Measurements from ENCODE around the gene MBP. TPM values are rescaled to one million over a fixed set of nuclear protein-coding genes. Genes with fewer than 3 reads are reported as not detected.
"Not testable (repeated sequence)": the region's sequence is repeated elsewhere in the genome, so short reads cannot be mapped to it uniquely, and the experiment has no call there.

The MBP gene
- polyA plus RNA-seq, 3 donors = 6.6 to 14.6 (median 8.5) TPM

DNA sequence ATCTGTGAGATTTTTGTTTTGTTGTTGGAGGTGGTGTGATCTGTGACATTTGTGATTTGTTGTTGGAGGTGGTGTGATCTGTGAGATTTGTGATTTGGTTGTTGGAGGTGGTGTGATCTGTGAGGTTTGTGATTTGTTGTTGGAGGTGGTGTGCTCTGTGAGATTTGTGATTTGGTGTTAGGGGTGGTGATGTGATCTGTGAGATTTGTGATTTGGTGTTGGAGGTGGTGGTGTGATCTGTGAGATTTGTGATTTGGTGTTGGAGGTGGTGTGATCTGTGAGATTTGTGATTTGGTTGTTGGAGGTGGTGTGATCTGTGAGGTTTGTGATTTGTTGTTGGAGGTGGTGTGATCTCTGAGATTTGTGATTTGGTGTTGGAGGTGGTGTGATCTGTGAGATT, 165.3 kb downstream of the MBP start:
- not testable (repeated sequence) for H3K27ac ChIP-seq (ENCODE audit: low read depth, low read length)

DNA sequence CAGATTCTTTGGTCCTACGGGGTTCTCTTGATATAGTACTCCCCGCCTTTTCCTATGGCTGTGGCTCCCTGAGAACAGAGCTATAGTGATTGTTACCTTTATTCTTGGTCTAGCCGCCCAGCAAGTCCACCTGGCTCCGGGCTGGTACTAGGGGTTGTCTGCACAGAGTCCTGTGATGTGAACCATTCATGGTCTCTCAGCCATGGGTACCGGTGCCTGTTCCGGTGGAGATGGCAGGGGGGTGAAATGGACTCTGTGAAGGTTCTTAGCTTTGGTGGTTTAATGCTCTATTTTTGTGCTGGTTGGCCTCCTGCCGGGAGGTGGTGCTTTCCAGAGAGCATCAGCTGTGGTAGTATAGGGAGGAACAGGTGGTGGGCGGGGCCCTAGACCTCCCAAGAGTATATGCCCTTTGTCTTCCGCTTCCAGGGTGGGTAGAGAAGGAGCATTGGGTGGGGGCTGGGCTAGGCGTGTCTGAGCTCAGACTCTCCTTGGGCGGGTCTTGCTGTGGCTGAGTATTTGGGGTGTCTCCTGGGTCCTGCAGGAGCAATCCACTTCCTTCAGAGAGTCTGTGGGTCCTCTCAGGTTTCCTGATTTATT, 166.9 kb downstream of the MBP start:
- 92 to 97% (median 95%) methylated on average over 11 of the region's 11 CpGs for WGBS, 3 donors

DNA sequence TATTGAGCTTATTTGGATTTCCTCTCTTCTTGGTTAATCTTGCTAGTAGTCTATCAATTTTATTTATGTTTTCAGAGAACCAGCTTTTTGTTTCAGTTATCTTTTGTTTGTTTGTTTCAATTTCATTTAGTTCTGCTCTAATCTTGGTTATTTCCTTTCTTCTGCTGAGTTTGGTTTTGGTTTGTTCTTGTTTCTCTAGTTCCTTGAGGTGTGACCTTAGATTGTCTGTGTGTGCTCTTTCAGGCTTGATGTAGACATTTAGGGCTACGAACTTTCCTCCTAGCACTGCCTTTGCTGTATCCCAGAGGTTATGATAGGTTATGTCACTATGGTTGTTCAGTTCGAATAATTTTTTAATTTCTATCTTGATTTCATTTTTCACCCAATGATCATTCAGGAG, 168.6 kb downstream of the MBP start:
- H3K27ac ChIP-seq (ENCODE audit: low read depth, low read length) = no peak overlapping the region
- WGBS, 3 donors = 86 to 94% (median 93%) methylated on average over 2 of the region's 2 CpGs

More for the DNA sequence above, 166.9 kb downstream of the MBP start:
- not testable (repeated sequence) for H3K27ac ChIP-seq (ENCODE audit: low read depth, low read length)

DNA sequence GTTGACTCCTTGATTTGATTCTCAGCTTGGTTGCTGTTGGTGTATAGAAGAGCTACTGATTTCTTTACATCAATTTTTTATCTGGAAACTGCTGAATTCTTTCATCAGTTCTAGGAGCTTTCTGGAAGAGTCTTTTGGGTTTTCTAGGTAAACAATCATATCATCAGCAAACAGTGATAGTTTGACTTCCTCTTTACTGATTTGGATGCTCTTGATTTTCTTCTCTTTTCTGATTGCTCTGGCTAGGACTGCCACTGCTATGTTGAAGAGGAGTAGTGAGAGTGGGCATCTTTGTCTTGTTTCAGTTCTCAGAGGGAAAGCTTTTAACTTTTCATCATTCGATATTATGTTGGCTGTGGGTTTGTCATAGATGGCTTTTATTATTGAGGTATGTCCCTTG, 169.7 kb downstream of the MBP start:
- 93 to 98% (median 98%) methylated on average over 1 of the region's 1 CpG for WGBS, 3 donors
- H3K27ac ChIP-seq (ENCODE audit: low read depth, low read length) = no peak overlapping the region

DNA sequence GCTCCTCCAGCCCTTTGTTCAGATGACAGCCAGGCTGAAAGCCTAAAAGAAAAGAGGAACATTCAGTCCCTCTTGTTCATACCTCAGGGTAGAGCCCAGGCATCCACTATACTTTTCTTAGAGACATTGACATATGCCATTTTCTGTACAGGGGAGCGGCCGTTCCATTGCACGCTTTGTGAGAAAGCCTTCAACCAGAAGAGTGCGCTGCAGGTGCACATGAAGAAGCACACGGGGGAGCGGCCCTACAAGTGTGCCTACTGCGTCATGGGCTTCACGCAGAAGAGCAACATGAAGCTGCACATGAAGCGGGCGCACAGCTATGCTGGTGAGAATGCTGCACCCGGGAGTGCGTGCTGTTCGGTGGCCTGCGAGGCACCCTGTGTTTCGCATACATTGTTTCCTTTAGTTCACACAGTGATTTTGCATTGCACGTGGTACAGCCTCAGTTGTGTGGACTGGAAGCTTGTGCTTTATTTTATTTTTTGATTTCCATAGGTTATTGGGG, 172.0 kb downstream of the MBP start:
- 94 to 96% (median 96%) methylated on average over 16 of the region's 16 CpGs for WGBS, 3 donors

DNA sequence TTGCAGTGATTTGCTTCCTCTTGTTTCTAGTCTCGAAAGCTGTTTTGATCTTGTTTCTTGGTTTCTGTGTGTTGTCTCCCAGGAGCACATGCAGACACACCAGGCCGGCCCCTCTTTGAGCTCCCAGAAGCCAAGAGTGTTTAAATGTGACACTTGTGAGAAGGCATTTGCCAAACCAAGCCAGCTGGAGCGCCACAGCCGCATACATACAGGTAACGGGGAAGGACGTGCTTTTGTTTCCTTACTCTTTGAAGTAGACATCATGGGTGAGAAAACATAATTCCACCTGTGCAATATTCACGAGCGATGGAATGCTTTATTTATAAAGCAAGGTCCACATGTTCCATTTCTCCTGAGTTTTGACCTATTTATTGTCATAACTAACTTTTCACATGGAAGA, 173.0 kb downstream of the MBP start:
- no peak overlapping the region for H3K27ac ChIP-seq (ENCODE audit: low read depth, low read length)
- 87 to 93% (median 88%) methylated on average over 8 of the region's 8 CpGs for WGBS, 3 donors

More for the DNA sequence above, 172.0 kb downstream of the MBP start:
- H3K27ac ChIP-seq (ENCODE audit: low read depth, low read length) = no peak overlapping the region

DNA sequence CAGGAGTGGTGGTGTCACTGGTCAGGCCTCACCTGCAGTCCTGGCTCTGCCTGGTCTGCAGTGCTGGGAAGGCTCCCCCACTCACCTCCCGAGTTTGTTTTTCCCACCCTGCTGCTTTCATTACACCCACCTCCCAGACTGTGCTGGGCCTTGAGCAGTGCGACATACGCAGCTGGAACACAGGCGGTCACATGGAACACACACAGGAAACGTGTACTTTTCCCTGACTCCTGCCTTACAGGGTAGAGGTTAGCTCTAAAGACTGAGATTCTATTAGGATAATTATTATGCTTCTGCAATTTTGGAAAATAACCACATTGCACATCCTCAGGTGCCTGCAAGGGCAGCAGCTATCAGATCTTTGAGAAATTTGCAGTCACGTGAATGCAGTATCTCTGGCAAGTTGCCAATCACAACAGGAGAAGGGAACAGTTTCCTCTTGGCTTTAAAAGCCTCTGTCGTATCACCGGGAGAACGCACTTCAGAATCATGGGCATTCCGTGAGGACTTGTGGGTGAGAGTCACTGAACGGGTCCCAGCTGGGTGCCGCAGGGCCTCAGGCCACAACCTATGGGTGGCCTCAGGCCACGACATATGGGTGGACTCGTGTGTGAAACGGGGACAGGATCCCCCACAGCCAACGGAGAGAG, 173.8 kb downstream of the MBP start:
- no peak overlapping the region for H3K27ac ChIP-seq (ENCODE audit: low read depth, low read length)
- WGBS, 3 donors = 50 to 72% (median 55%) methylated on average over 16 of the region's 16 CpGs

DNA sequence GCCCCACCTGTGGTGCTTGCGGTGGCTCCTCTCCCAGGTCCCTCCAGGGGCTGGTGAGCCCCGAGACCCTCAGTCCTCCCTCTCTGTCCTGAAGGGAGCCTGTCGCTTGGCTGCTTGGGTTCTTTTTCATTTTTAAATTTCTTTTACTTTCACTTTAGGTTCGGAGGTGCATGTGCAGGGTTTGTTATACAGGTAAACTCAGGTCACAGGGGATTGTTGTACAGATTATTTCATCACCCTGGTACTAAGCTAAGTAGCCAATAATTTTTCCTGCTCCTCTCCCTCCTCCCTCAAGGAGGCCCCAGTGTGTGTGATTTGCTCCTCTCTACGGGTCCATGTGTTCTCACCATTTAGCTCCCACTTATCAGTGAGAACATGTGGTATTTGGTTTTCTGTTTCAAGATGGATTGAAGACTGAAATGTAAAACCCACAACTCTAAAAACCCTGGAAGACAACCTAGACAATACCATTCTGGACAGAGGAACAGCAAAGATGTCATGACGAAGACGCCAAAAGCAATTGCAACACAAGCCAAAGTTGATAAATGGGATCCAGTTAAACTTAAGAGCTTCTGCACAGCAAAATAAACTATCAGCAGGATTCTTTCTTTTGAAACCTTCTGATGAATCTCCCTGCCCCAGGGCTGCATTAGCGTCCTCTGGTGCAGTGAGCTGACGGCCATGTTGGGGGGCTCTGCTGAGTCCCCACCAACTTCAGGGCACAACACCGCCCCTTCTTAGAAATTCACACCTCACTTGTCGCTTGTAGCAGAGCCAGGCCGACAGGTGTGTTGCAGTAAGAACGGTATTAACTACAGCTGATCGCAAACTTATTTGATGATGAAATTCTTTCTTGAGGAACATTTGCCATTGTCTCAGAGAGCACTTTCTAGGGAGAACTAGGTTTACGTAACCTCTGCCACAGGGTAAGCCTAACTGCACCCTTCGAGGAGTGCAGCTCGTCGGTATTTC, 174.9 kb downstream of the MBP start:
- H3K27ac ChIP-seq (ENCODE audit: low read depth, low read length) = no peak overlapping the region
- WGBS, 3 donors = 79 to 92% (median 84%) methylated on average over 18 of the region's 18 CpGs

DNA sequence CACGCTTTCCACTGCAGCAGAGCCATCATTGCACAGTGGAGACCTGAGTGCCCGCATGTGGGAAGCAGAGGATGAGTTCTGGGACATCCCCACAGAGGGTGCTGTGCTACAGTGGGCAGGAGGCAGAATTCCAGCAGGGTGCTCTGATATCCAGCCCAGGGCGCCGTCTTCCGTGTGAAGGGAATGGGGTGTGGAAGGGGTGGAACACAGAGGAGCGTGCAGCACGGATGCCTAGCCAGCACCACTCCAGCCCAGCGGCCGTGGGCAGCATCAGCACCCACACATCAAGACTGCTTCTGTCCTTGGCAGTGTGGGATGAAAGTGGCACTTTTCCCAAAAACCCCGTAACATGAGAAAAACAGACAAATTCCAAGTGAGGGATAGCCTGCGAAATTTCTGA, 175.9 kb downstream of the MBP start:
- no peak overlapping the region for H3K27ac ChIP-seq (ENCODE audit: low read depth, low read length)
- 96 to 98% (median 96%) methylated on average over 11 of the region's 11 CpGs for WGBS, 3 donors

DNA sequence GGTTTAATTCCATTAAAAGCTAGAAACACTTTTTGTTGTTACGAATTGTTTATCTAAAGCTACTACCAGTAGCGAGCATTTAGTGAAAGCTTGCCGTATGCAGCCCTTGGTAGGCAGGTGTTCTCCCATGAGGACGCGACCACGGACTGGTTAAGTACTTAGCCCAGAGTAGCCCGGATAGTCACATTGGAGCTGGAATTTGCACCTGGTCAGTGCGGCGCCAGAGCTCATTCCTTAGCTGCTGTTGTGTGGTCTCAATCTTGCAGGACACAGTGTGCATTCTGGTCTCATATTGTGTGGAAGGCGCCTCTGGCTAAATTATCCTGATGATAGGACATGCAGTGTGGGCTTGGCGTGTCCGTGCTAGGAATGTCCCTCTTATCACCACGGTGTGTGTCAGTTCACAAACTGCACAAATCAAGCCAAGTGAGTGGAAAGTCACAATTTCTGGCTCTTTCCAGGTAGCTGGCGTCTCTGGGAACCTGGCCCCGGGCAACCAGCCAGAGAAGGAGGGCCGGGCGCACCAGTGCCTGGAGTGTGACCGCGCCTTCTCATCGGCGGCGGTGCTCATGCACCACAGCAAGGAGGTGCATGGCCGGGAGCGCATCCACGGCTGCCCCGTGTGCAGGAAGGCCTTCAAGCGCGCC, 176.9 kb downstream of the MBP start:
- 79 to 86% (median 84%) methylated on average over 28 of the region's 28 CpGs for WGBS, 3 donors
- no peak overlapping the region for H3K27ac ChIP-seq (ENCODE audit: low read depth, low read length)

DNA sequence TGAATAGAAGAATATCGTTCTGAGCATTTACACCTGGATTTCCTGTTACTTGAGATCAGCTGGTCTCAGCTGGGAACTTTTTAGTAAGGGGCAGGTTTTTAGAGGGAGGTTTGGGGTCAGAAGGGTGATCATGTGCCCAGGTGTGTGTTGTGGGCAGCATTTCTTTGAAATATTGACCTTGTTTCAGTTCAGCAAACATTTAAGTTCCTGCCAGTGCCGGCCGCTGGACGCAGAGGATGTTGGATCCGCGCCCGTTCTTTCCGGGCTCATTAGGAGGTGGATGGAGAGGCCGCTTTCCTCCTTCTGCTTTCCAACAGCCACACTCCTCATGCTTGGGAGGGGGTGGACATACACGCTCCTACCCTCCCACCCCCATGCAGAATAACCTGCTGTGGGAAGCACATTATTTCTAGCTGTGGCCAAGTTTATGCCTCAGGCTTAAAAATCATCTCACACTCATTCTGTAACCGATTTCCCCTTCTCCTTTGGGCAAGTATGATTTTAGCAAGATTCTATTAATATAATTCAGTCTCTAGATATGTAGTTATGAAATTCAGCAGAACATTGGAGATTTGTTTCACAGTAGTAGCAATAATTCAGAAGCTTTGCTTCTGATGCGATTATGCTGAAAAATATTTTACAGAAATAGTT, 178.9 kb downstream of the MBP start:
- H3K27ac ChIP-seq (ENCODE audit: low read depth, low read length) = no peak overlapping the region

DNA sequence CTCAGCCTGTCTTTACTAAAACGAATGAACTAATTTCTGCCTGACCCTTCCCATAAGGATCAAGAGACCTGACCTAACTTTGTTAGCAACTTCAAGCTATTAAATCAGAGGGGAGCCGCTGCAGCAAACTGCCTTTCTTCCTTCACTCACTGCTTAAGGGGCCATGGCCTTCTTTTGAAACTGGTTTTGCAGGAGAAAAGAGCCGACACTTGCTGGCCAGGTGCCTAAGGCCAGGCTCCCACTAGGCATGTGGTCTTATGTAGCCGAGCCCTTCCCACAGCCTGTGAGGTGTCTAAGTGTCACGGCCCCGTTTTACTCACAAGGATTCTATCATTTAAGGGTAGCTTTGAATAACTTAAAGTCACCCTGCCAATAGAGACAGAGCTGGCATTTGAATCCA, 179.4 kb downstream of the MBP start:
- no peak overlapping the region for H3K27ac ChIP-seq (ENCODE audit: low read depth, low read length)
- 31 to 64% (median 59%) methylated on average over 6 of the region's 6 CpGs for WGBS, 3 donors

More for the DNA sequence above, 178.9 kb downstream of the MBP start:
- 20 to 50% (median 42%) methylated on average over 12 of the region's 12 CpGs for WGBS, 3 donors

DNA sequence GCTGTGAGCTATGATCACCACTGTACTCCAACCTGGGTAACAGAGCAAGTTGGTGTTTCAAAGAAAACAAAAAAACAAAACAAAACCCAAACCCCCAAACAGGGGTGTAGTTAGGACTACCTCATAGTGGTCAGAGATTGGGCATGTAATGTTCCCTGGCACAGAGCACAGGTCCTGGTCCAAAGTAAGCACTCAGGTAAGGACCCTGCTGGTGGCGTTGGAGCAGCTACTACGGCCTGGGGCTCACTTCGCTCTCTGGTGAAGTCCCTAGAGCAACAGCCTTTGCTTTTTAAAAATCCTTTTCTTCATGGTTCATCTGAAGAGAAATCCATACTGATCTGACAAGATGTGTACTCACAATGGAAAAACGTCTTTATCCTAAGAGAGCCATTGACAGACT, 179.8 kb downstream of the MBP start:
- no peak overlapping the region for H3K27ac ChIP-seq (ENCODE audit: low read depth, low read length)
- 72 to 89% (median 81%) methylated on average over 4 of the region's 4 CpGs for WGBS, 3 donors

DNA sequence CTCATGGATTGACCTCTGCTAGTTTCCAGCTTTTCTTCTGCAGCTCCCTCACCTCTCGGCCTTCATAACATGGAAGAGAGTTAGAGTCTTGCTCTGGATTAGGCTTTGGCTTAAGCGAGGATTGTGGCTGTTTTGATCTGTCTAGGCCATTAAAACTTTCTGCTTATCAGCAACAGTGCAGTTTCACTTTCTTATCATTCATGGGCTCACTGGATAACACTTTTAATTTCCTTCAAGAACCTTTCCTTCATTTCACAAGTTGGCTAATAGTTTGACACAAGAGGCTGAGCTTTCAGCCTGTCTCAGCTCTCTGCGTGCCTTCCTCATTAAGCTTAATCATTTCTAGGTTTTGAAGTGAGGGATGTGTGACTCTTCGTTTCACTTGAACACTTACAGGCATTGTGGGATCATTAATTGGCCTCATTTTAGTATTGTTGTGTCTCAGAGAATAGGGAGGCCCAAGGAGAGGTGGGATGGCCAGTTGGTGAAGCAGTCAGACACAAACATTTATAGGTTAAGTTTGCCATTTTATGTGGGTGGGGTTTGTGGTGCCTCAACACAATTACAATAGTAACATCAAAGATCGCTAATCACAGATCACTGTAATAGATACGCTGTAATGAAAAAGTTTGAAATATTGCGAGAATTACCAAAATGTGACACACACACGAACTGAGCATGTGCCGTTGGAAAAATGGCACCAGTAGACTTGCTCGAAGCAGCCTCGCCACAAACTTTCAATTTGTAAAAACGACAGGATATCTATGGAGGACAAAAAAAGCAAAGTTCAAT, 180.9 kb downstream of the MBP start:
- no peak overlapping the region for H3K27ac ChIP-seq (ENCODE audit: low read depth, low read length)
- 89 to 95% (median 94%) methylated on average over 12 of the region's 12 CpGs for WGBS, 3 donors

DNA sequence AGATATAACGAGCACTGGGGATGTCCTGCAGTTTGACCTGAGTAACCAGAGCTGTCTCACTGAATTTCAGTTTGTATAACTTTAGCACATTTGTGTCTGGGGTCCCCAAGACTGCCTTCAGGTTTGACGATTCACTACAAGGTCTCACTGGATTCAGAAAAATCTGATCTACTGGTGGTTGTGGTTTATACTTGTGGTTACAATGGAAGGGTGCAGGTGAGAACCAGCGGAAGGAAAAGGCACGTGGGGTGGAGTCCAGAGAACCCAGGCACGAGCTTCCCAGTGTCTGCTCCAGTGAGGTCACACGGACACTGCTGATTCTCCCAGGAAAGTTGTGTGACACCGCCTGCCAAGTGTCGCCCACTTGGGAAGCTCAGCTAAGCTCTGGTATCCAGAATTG, 184.2 kb downstream of the MBP start:
- H3K27ac ChIP-seq (ENCODE audit: low read depth, low read length) = no peak overlapping the region
- 88 to 90% (median 89%) methylated on average over 8 of the region's 8 CpGs for WGBS, 3 donors

DNA sequence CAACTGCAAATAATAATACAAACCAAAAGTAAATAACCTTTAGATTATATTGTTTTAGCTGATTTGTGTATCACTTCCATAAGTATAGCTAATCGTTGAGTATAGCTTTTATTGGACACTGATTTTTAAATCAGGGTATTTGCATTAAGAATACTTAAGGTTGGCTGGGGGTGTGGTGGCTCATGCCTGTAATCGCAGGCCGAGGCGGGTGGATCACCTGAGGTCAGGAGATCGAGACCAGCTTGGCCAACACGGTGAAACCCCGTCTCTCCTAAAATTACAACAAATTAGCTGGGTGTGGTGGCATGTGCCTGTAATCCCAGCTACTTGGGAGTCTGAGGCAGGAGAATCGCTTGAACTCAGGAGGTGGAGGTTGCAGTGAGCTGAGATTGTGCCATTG, 188.2 kb downstream of the MBP start:
- H3K27ac ChIP-seq (ENCODE audit: low read depth, low read length) = not testable (repeated sequence)

DNA sequence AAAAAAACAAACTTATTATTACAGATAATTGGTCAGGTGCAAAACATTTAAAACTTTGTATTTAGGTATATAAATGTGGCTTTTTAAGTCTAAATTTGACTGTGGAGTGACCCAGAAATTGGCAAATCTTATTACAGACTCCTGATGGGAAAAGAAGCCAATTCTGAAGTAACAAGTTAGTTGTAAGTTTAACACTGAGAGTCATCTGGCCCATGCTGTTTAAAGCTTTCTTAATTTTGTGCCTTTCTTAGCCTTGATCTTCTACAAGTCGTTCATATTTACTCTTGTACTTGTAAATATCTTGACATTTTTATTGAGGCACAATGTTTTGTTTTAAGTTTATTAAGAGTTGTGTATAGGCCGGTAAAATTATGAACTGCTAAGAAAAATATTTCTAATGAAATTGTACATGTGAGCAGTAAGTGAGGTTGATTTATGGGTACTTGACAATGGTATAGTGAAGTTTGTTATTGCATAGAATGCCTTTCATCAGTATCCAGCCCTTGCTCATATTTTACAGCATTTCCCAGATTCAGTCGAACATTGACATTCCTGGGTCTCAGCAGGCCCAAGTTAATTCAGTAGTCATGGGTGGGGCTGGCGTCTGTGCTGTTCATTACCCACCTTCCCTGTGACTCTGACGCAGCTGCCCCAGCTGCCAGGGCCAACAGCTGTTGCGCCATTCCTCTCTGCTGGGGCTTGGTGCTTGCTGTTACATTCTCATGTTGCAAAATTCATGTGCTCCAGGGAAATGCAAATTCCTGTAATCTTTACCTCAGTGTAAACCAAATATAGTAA, 188.8 kb downstream of the MBP start:
- no peak overlapping the region for H3K27ac ChIP-seq (ENCODE audit: low read depth, low read length)

More for the DNA sequence above, 188.2 kb downstream of the MBP start:
- WGBS, 3 donors = 86 to 97% (median 92%) methylated on average over 8 of the region's 8 CpGs

More for the DNA sequence above, 188.8 kb downstream of the MBP start:
- 61 to 87% (median 68%) methylated on average over 6 of the region's 6 CpGs for WGBS, 3 donors
